Fibroblast of lung (primary cell): Measurements from ENCODE around the gene PNMA8C.

ENCODE experiments used
- CTCF ChIP-seq, 2 donors: IDR thresholded peaks in 1 of 2; conservative IDR thresholded peaks in 1 of 2; 1 replicate in 1 of 2; 2 replicates in 1 of 2; pipeline ENCODE4 v1.5.1; 2011 to 2012; ENCODE audit warnings: low read length in 2 of 2, control low read depth in 1 of 2, inconsistent platforms in 1 of 2, low read depth in 1 of 2, mild to moderate bottlenecking in 1 of 2
- EZH2 ChIP-seq: IDR thresholded peaks from 2 replicates; pipeline ENCODE4 v1.5.1; 2012; ENCODE audit warnings: low read length, control low read depth, mild to moderate bottlenecking; ENCODE audit errors: missing control alignments

- no peak for TF ChIP-seq EZH2
- TF ChIP-seq CTCF (conservative IDR thresholded peaks at IDR 0.05 in 1 of 2, IDR thresholded peaks at IDR 0.05 in 1 of 2; ENCODE audit: low read depth in 1 of 2, low read length in 2 of 2), result no peak
Measured at GRCh38 chr19:46380690-46381089, 48.0 kb downstream of the PNMA8C start.
